LNCAP (cell line): ENCODE measurements around the gene MAPK6.

Experiments
- CTCF ChIP-seq: fragments of 450-650 bp; IDR thresholded peaks from 2 replicates; pipeline ENCODE4 v1.5.1; 2017; ENCODE audit warnings: mild to moderate bottlenecking

Gene MAPK6

DNA sequence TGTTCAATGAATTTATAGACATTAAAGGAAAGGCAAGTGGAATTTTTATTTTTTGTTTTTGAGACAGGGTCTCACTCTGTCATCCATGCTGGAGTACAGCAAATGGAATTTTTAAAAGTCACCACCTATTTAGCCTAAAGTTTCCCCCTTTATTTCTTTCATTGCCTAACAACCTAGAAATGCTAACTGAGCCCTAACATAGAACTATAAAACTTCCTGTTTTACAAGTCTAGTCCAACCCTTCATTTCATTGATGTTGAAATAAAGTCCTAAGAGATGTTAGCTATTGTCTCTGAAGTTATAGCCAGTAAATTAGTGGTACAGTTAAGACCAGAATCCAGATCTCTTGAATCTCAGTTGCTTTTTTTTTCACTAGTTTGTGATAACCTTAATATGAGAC, 39.0 kb downstream of the MAPK6 start:
- no peak for TF ChIP-seq CTCF

GRCh38 chr15:52060501-52060900, 41.5 kb downstream of the MAPK6 start:
- TF ChIP-seq CTCF: no peak

GRCh38 chr15:52066842-52067544, 48.0 kb downstream of the MAPK6 start:
- no peak for TF ChIP-seq CTCF

DNA sequence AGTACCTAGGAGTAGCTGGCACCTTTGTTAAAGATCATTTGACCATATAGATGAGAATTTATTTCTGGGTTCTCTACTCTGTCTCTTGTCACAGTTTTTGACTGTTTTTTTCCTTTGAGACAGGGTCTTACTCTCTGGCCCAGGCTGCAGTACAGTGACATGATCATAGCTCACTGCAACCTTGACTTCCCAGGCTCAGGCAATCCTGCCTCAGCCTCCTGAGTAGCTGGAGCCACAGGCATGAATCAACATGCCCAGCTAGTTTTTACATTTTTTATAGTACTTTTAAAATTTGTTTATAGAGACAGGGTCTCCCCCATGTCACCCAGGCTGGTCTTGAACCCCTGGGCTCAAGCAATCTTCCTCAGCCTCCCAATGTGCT, 48.5 kb downstream of the MAPK6 start:
- TF ChIP-seq CTCF: no peak

- no peak for TF ChIP-seq CTCF
These were observed 49.1 kb downstream of the MAPK6 start for GRCh38 chr15:52068004-52068615.

- TF ChIP-seq CTCF: no peak
These were observed 50.5 kb downstream of the MAPK6 start for GRCh38 chr15:52069559-52069958.

- TF ChIP-seq CTCF: no peak
These were observed 52.6 kb downstream of the MAPK6 start for GRCh38 chr15:52071570-52071969.
